ENCODE data around the gene KIF1A.

The KIF1A gene

DNA sequence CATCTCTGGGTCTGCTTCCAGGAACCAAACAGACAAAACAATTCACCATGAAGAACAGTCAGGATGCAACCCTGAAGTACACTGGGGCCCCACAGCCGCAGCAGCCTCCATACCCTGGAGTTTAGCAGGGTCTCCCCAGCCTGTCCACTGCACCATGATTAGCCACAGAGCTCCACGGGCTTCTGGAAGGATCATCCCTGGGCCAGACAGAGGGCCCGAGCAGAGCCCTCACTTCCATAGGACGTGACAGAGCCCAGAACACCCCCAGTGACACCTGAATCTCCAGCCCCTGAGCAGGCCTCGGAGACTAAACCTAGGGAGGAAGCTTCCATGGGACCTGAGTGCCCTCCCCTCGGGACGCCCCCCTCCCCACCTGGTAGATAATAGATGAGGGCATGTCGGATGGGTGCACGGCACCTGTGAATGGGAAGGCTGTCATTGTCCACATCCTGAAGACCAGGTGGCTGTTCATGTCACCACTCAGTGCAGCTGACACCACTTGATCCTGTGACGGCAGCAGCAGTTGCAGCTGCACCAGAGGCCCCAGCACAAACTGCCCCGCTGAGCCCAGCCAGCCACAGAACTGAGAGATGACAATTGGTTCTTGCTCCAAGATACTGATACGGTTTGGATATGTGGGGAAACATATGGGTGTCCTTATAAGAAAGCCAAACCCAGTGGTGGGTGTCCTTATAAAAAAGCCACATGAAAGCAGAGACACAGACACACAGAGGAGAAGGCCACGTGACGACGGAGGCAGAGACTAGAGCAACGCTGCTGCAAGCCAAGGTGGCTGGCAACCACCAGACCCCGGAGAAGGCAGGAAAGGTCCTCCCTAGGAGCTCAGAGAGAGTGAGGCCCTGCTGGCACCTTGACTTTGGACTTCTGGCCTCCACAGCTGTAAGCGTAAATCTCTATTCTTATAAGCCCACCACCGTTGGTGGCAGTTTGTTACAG lies 23.2 kb downstream of the KIF1A start:
- DNase-seq = no peak

DNA sequence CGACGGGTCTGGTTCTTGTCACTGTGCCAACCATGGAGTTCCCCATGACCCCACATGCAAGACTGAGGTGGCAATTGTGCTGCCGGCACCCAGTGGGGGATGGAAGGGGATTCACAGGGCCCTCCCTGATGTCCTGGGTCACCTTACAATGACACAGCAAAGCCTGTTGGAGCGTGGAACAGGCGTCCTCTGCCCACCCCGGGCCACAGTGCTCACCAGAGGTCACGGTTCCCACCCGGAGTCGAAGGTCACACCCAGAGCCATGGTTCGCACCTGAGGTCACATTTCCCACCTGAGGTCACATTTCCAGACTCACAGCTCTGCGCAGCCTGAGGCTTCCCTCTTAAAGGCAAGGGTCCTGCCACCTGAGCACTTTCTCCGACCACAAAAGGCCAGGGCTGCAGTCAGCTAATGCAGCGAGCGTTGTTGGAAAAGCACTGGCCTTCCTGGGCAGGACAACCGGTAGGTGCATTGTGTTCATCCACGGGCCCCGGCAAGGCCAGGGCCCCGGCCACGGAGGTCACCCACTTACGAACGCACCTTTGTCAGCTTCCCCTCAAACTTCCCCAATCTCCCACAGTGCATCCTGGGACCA lies 24.0 kb downstream of the KIF1A start:
- no peak for DNase-seq

DNA sequence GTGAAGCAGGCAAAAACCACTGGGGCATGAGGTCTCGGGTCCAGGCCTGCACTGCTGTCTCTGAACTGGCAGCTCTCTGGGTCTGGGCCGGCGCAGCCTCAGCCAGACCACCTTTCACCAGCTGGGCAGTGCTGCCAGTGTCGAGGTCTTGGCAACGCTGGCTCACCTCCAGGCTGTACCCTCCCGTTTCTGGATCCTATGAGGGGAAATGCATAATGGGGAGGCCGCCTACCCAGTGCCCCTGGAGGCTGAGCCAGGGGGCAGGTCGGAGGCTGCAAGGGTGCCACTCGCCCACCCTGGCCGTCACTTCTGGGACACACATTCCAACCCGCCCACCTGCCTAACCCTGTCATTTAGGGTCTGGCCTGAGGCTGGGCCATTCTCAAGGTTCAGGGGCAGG lies 24.6 kb downstream of the KIF1A start:
- DNase-seq = no peak

DNA sequence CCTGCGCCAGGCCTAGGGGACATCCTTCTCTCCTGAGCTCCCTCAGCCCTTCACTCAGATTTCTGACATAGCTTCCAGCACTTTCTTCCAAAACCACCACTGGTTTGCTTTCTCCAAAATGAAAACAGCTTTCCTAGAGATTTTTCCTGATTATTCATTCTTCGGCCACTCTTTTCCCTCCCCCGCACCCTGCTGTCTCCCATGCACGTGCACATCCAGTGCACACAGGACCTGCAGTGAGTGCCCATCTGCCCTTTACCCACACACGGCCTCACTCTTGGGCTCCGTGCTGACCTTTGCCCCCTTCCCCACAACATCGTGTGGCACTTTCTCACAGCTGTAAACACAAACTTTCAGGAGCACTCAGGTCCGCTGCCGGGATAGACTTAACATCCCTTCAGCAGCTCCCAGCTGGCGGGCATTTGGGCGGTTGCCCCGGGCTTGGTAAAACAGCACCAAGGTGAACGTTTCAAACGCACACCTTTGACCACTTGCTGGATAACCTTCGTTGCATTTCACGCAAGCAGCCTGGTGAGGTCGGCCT lies 25.8 kb downstream of the KIF1A start:
- no peak for DNase-seq

DNA sequence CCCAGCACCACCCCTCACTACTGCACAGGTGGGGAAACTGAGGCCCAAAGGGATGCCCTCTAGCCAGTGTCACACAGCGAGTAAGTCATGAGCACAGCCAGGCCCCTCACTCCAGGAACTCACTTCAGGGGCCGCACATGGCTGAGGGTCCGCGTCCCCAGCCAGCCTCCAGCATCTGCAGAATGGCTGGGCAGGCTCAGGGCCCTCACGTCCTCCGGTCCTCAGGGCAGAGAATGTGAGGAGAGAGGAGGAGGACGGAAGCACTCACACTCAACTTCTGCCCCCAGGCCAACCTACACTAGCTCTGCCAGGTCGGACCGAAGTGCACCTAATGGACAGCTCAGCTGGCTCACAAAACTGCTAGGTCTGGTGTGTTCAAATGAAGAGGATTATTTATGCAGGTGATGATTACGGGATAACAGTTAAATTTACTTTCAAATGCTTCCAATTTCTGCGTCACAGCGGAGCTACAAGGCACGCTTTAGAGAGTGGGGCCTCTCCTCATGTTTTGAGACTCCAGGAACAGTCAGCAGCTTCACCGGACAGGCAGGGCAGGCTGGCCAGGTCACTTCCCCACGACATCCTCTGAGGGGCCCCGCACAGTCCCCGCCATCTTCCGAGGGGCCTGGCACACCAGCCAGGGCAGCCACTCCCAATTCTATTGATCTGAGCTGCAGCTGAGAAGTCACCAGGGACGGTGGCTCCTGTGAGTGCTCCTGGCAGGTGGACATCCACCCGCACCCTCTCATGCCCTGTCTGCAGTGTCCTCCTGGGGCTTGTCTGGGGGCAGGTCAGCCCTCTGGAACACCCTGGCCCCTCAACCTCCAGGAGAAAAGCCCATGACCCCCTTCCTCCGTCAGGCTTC lies 26.5 kb downstream of the KIF1A start:
- no peak for DNase-seq

DNA sequence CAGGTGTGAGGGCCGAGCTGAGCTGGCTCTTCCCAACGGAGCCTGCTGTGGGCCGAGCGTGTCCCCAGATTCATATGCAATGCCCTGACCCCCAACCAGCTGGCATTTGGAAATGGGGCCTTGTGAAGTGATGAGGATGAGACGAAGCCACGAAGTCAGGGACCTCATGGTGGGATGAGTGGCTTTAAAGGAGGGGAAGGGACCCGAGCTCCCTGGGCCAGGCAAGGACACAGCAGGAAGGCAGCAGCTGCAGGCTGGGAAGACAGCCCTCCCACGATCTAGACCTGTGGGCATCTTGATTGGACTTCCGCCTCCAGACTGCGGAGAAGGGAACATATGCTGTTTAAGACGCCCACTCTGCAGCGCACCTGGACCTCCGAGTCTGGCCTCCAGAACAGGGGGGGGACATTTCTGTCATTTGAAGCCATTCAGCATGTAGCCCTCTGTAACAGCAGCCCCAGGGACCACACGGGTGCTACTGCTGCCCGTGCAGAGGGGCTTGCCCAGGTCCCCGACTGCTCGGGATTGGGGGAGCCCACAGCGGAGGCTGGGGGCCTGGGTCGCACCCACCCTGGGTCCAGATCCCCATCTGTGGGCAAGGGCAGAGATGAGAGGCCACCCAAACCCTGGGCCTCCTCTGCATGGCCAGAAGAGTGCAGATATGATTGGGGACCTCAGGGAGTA lies 27.2 kb downstream of the KIF1A start:
- no peak for DNase-seq

DNA sequence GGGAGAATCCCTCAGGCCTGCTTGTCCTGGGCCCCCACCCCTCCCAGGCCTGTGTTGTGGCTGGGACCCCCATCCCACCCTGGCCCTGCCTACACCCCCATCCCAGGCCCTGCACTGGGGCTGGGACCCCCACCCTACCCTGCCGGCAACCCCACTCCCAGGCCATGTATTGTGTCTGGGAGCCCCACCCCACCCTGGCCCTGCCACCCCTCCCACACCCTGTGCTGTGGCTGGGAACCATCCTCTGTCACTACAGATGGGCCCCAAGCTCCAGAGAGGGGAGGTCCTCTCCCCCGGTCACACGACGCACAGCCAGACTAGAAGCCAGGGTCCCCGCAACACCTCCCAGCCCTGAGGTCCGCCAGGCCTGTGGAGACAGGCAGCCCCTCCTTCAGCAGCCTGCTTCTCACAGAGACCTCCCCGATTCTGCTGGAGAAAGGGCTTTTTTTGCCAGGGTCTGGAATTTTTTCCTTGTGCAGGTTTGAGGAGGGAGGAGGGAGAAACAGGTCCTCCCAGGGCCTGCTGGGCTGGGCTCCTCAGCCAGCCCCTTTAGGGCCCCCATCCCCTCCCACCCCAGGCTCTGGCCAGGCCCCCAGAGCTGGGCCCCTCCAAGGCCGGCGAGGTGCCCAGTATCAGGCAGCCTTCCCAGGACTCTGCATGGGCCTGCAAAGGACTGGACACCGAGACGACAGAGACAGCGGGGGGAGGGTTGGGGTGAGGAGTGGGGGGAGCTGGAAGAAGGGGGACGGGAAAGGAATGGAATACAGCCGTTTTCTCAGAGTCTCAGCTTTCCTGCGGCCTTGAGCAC lies 28.0 kb downstream of the KIF1A start:
- no peak for DNase-seq

DNA sequence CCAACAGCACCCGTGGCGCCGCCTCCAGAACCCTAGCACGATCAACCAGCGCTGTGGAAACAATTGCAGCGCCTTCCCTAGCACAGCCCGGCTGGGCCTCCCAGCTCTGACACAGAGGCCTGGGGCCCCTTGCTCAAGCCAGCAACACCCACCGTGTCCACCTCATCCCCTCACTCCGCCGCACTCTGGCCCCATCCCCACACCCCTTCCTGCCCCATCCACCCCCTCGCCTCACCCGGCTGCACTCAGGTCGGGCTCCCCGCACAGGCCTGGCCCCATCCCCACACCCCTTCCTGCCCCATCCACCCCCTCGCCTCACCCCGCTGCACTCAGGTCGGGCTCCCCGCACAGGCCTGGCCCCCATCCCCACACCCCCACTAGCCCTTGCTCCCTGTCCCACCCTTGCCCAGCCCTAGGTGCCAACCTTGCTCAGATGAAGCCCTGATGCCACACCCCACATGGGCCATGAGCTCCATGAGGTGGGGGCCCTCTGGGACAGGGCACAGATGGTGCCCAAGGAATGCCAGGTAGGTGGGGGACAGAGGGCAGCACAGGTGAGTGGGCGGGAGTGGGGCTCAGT lies 28.7 kb downstream of the KIF1A start:
- DNase-seq = no peak

DNA sequence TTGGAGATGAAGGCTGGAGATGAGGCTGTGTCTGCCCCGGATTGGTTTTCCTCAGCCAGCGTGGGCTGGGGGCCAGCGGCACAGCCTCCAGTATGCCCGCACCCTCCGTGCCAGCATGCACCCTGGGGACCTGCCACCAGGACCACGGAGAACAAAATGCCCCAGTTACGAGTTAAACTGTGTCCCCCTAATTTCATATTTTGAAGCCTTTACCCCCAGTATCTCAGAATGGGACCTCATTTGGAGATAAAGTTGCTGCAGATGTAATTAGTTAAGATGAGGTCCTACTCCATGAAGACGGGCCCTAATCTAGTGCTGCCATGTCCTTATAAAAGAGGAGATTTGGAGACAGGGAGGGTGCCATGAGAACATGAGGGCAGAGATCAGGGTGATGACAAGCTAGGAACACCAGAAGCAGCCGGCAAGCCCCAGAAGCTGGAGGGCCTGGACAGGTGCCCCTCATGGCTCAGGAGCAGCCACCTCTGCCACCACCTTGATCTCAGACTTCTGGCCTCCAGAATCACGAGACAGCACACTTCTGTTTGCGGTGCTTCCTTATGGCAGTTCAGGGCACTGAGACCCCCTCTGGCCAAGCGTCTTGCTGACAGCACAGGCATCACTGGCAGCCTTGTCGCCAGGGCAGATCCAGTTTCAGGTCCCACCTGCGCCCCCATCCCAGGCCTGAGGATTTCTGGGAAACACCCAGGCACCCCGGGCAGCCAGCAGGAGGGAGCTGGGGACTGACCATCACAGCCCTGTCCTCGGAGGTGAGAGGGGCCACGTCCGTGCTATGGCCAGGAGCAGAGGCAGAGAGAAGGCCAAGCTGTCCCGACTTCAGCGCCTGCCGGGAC lies 29.4 kb downstream of the KIF1A start:
- no peak for DNase-seq

DNA sequence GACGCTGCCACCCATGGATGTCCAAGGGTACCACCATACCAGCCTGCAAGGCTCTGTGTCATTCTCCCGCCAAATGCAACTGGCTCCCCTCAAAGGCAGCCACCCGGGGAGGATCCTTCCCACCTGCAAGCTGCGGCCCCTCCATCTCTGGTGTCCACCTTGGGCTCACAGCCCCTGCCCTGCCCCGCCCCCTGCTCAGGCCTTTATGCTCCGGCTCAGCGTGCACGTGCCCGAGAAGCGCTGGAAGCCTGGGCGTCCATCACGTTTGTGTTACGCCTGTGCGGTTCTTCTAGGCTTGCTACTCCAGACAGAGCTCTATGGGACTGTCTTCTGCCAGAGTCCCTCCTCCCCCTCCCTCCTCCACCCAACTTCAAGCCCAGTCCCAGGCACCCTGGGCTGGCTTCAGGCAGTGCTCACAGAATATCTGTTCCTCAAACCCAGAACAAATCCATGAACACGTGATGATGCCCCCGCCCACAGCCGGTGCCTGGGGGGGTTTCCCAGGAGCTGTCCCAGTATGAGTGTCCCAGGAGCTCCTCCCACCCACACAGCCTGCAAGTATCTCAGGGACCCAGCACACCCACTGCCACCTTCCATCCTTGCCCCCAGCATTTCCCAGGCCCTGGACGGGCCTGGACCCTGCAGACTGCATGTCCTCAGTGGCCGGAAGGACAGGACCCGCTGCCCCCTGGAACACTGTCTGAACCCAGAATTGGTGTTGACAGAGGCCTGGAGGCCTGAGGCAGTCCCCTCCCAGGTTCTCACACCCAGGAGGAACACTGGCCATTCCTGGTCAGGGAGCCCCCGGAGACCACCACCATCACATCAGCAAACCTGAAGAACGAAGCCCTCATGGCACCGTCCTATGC lies 30.3 kb downstream of the KIF1A start:
- DNase-seq = no peak

DNA sequence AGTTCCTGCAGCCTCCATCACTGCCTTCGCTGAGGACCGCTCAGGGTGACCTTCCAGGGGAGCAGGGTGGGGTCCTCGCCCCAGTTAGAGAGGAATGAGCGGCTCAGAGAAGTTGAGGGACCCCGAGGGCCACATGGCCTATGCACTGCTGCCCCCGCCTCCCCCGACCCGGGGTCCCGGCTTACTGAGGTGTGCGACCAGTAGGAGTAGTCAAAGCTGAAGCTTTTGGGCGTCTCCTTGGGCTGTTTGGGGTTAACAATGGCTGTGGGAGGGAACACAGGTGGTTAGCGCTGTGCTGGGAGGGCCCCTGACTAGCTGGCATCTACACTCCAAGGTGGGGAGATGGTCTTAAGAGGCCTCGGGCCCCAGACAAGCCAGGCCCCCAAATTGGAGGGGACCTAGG lies 31.0 kb downstream of the KIF1A start:
- DNase-seq = no peak

DNA sequence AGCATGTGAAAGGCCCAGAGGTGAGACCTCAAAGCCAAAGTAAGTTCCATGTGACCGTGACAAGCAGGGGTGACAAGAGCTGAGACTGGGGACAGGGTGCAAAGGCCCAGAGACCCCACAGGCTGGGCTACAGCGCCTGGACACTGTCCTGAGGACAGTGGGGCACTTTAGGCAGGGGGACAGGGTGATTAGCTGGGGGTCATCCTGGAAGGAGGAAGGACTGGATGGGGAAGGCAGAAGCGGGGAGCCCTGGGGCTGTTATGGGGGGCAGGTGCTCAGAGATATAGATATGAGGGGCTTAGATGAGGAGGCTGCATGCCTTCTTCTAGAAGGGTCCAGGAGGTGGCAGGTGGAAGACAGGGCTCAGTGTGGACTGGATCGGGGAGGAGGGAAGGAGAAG lies 31.5 kb downstream of the KIF1A start:
- DNase-seq = no peak

DNA sequence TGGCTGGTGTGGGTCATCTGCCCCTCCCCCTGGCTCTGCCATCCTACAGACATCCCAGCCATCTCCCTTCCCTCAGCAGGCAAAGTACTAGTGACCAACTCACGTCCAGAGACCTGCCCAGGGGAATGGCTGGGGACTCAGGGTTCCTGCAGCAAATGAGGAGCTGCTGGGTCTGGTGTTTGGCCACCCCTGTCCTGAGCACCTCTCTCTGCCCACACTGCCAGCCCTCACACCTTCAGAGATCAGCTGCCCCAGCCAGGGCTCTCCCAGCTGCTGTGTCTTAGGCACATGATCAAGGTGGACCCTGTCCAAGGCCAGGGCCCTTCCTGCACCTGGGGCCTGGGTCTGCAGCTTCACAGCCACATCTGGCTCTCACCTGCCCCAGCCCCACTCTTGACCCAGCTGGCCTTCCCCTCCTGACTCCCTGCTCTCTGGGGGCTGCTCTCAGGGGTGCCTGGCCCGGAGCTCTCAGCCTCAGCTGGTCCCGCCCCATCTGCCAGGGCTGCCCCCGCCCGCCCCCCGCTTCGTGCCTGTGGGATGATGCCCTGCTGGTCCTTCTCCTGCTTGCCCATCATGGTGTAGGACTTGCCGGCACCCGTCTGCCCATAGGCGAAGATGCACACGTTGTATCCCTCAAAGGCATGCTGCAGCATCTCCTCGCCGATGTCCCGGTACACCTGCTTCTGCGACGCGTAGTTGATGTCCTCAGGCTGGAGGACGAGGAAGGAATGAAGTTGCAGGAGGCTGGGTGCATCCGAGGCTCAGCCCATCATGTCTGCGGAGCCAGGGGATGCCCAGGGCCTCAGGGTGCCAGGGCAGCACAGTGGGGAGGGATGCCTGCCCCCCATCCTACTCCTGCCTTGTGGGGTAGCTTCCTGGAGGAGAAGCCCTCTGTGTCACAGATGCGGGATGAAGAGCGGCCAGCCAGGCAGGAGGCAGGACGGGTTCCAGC lies 32.2 kb downstream of the KIF1A start:
- no peak for DNase-seq

DNA sequence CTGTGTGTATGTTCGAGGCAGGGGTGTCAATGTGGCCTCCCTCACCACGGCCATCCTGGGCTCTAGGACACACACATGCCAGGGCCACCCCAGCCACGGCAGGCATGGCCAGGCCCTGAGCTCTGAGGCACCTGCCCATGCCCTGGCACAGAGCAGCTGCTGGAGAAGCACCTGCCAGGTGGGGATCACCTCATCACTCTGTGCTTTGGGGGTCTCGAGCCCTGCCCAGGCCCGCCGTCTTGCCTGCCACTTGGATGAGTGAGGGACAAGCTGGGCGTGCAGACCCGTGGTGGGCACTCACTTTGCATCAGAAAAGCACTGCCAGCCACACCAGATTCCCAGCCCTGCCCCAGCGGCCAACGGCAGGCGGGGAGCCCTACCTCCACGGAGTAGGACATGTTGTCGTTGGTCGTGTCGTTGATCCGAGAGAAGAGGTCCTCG lies 33.1 kb downstream of the KIF1A start:
- DNase-seq = no peak

DNA sequence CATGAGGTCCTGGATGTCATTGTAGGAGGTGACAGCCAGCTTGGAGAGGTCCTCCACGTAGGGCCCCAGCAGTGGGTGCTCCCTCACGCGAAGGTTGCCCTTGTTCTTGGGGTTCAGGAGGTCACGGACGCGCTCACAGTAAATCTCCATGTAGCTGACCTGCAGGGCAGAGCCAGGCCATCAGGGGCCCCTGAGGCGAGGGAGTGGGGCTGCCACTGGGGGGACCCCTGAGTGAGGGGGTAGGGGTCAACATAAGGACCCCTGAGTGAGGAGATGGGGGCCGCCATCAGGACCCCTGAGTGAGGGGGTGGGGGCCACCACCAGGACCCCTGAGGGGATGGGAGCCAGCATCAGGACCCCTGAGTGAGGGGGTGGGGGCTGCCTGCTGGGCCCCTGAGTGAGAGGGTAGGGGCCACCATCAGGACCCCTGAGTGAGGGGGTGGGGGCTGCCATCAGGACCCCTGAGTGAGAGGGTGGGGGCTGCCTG lies 33.6 kb downstream of the KIF1A start:
- no peak for DNase-seq

DNA sequence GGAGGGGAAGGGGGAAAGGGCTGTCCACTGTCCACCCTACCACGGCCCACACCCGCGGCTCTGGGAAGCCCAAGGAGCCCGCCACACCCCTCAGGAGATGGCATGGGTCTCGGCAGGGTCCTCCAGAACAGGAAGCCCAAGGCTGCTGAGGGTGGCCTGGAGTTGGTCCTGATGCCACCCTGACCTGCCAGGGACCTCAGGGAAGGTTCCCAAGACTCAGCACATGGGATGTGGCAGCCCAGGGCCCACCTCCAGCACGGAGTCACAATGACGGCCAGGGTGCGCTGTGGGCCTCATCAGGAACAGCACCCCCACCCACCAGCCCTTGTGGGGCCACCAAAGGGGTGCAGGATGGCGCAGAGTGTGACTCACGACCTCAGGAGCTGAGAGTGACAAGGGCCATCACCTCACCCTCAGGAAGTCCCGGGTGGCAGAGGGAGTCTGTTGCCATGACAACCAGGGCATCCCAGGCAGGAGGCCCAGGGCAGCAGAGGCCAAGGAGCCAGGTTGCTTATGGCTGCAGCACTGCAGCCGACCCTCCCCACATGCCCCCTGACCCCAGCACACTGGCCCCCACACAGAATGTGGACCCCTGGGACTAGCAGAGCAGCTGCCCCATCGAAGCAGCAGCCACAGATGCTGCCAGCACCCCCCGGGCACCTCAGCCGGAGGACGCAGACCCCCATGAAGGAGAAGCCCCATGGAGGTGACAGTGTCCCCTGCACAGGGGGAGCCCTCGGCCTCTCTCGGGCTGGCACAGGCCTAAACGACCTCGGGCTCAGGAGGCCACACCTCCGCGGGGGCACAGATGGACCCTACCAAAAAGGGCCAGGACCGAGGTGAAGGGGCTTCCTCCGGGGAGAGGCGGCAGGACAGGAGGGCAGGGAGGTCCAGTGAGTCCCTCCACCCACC lies 34.3 kb downstream of the KIF1A start:
- DNase-seq = no peak

Measured in activated CD4-positive, CD25-positive, alpha-beta regulatory T cell (primary cell).